Vagina (tissue), 2 donors: ENCODE results near the gene SCAANT1. TPM values are rescaled to one million over a fixed set of nuclear protein-coding genes. Genes with fewer than 3 reads are reported as not detected.

Source experiments
- DNase-seq, 2 donors: peaks; one replicate each; pipeline ENCODE4 v3.0.0-alpha.2; 2017; ENCODE audit errors: extremely low spot score in 2 of 2
- H3K27ac ChIP-seq: fragments of 200-600 bp; sonication (generic); one replicate; pipeline ENCODE4 v1.5.1; 2019
- H3K27me3 ChIP-seq: fragments of 200-600 bp; sonication (generic); one replicate; pipeline ENCODE4 v1.5.1; 2019
- H3K36me3 ChIP-seq, 2 donors: fragments of 200-600 bp; sonication (generic); one replicate each; pipeline ENCODE4 v1.5.1; 2017 to 2019
- H3K4me1 ChIP-seq: fragments of 200-600 bp; sonication (generic); one replicate; pipeline ENCODE4 v1.5.1; 2019
- H3K4me3 ChIP-seq, 2 donors: fragments of 200-600 bp; sonication (generic); 1 replicate in 1 of 2; 2 replicates in 1 of 2; pipeline ENCODE4 v1.5.1; 2016 to 2019
- H3K9me3 ChIP-seq: fragments of 200-600 bp; sonication (generic); one replicate; pipeline ENCODE4 v1.5.1; 2019
- CTCF ChIP-seq, 3 experiments: fragments of 450-650 bp in 2 of 3; fragments of 200-600 bp in 1 of 3; sonication (generic) in 1 of 3; IDR thresholded peaks; one replicate each; pipeline ENCODE4 v1.5.1; 2017 to 2019; ENCODE audit warnings: antibody characterized with exemption in 3 of 3, mild to moderate bottlenecking in 2 of 3, moderate library complexity in 2 of 3
- POLR2A ChIP-seq, 2 donors: fragments of 450-650 bp; IDR thresholded peaks; one replicate each; pipeline ENCODE4 v1.6.1; 2017; ENCODE audit warnings: antibody characterized with exemption in 2 of 2, mild to moderate bottlenecking in 2 of 2, moderate library complexity in 2 of 2
- POLR2AphosphoS5 ChIP-seq, 2 donors: sonication (generic); formaldehyde crosslinking; IDR thresholded peaks; one replicate each; pipeline ENCODE4 v1.9.0; 2017; ENCODE audit warnings: antibody characterized with exemption in 2 of 2, mild to moderate bottlenecking in 2 of 2, low read depth in 1 of 2; ENCODE audit not compliant: insufficient read depth in 1 of 2
- intact Hi-C: fragments of 100-400 bp; cut with DNase I; formaldehyde crosslinking; loops from one replicate; pipeline ENCODE4 v1.15.1; 2023
- total RNA-seq: library from RNA; depleted of rRNA; stranded (reverse); fragments of >200 nt; gene quantifications from one replicate; pipeline ENCODE4 v1.2.3, GENCODE V29; 2016

Gene SCAANT1
- total RNA-seq, 1 donor from 2014 or later = not detected

GRCh38 chr3:63892773-63893352 is 19.3 kb downstream of the SCAANT1 start:
- Histone ChIP-seq H3K27me3 (no peaks in the 10 kb centered on the region), H3K4me1 (peaks cover 14% of the 10 kb centered on the region), H3K9me3 (no peaks in the 10 kb centered on the region), H3K27ac (no peak overlapping the region), H3K36me3 (no peaks in the 10 kb centered on the region), H3K4me3 (no peak overlapping the region)
- intact Hi-C loops = no loop called here
- TF ChIP-seq POLR2A (IDR thresholded peaks at IDR 0.05) (no peak), POLR2AphosphoS5 (IDR thresholded peaks at IDR 0.05; ENCODE audit: insufficient read depth in 1 of 2, low read depth in 1 of 2) (no peak), CTCF (IDR thresholded peaks at IDR 0.05) (no peak)
- DNase-seq = no peak

GRCh38 chr3:63891518-63891917 is 20.7 kb downstream of the SCAANT1 start:
- no peak for TF ChIP-seq POLR2A (IDR thresholded peaks at IDR 0.05)
- TF ChIP-seq POLR2AphosphoS5 (IDR thresholded peaks at IDR 0.05; ENCODE audit: insufficient read depth in 1 of 2, low read depth in 1 of 2) = no peak
- no peak for TF ChIP-seq CTCF (IDR thresholded peaks at IDR 0.05)
- DNase-seq = no peak
- Histone ChIP-seq H3K36me3 (no peaks in the 10 kb centered on the region), H3K27ac (no peak overlapping the region), H3K27me3 (no peaks in the 10 kb centered on the region), H3K4me1 (peaks cover 14% of the 10 kb centered on the region), H3K4me3 (no peak overlapping the region), H3K9me3 (no peaks in the 10 kb centered on the region)
- intact Hi-C loops = no loop called here

- no peak overlapping the region for H3K4me3 ChIP-seq
- TF ChIP-seq POLR2AphosphoS5 (IDR thresholded peaks at IDR 0.05; ENCODE audit: insufficient read depth in 1 of 2, low read depth in 1 of 2) (no peak), CTCF (IDR thresholded peaks at IDR 0.05) (no peak), POLR2A (IDR thresholded peaks at IDR 0.05) (no peak)
- no peak overlapping the region for H3K27ac ChIP-seq
- H3K4me1 ChIP-seq = peaks cover 7% of the 10 kb centered on the region
- DNase-seq = no peak
- H3K9me3 ChIP-seq = no peaks in the 10 kb centered on the region
- H3K27me3 ChIP-seq = no peaks in the 10 kb centered on the region
- intact Hi-C loops = no loop called here
- no peaks in the 10 kb centered on the region for H3K36me3 ChIP-seq
These were observed 25.3 kb downstream of the SCAANT1 start for GRCh38 chr3:63886858-63887257.

GRCh38 chr3:63880653-63881052 is 31.5 kb downstream of the SCAANT1 start:
- no peaks in the 10 kb centered on the region for H3K9me3 ChIP-seq
- H3K36me3 ChIP-seq = no peaks in the 10 kb centered on the region
- no peaks in the 10 kb centered on the region for H3K27me3 ChIP-seq
- H3K4me1 ChIP-seq = peaks cover 29% of the 10 kb centered on the region
- TF ChIP-seq CTCF (IDR thresholded peaks at IDR 0.05) (no peak), POLR2AphosphoS5 (IDR thresholded peaks at IDR 0.05; ENCODE audit: insufficient read depth in 1 of 2, low read depth in 1 of 2) (no peak), POLR2A (IDR thresholded peaks at IDR 0.05) (no peak)
- H3K4me3 ChIP-seq = no peak overlapping the region
- intact Hi-C loops = no loop called here
- no peak overlapping the region for H3K27ac ChIP-seq
- DNase-seq = no peak

- TF ChIP-seq POLR2AphosphoS5 (IDR thresholded peaks at IDR 0.05; ENCODE audit: insufficient read depth in 1 of 2, low read depth in 1 of 2) (no peak), CTCF (IDR thresholded peaks at IDR 0.05) (no peak), POLR2A (IDR thresholded peaks at IDR 0.05) (no peak)
- Histone ChIP-seq H3K27ac (no peak overlapping the region), H3K4me3 (no peak overlapping the region), H3K36me3 (no peaks in the 10 kb centered on the region), H3K4me1 (peaks cover 40% of the 10 kb centered on the region), H3K27me3 (no peaks in the 10 kb centered on the region), H3K9me3 (no peaks in the 10 kb centered on the region)
- intact Hi-C loops = no loop called here
- DNase-seq = no peak
These were observed 33.7 kb downstream of the SCAANT1 start for GRCh38 chr3:63878394-63879060.
